SK-N-SH treated with all-trans-retinoic acid at 6 μM for 48 hours (cell line): ENCODE data around the gene ROCK2.

Experiments used
- ATAC-seq: fragments of 200-7000 bp; cut with Tn5 transposase; 3 replicates; pipeline ENCODE4 v1.9.1; 2020; ENCODE audit warnings: mild to moderate bottlenecking, moderate library complexity
- CSDC2 ChIP-seq: fragments of 250-450 bp; sonication (Bioruptor Pico); IDR thresholded peaks from 2 replicates; pipeline ENCODE4 v1.5.0; 2020; ENCODE audit warnings: mild to moderate bottlenecking, moderate library complexity
- ESRRG ChIP-seq: fragments of 250-450 bp; sonication (Bioruptor Pico); IDR thresholded peaks from 2 replicates; pipeline ENCODE4 v1.6.1; 2021; ENCODE audit warnings: mild to moderate bottlenecking
- GLIS3 ChIP-seq: fragments of 250-450 bp; sonication (Bioruptor Pico); IDR thresholded peaks from 2 replicates; pipeline ENCODE4 v1.5.0; 2020; ENCODE audit warnings: mild to moderate bottlenecking, moderate library complexity
- ISL1 ChIP-seq: fragments of 250-450 bp; sonication (Bioruptor Pico); IDR thresholded peaks from 2 replicates; pipeline ENCODE4 v2.1.2; 2022; ENCODE audit warnings: mild to moderate bottlenecking, moderate library complexity
- OSR1 ChIP-seq: fragments of 250-450 bp; sonication (Bioruptor Pico); IDR thresholded peaks from 2 replicates; pipeline ENCODE4 v1.8.0; 2022; ENCODE audit warnings: moderate library complexity, mild to moderate bottlenecking, inconsistent platforms
- PPARA ChIP-seq: fragments of 250-450 bp; sonication (Bioruptor Pico); IDR thresholded peaks from 2 replicates; pipeline ENCODE4 v1.5.0; 2020; ENCODE audit warnings: mild to moderate bottlenecking, borderline replicate concordance
- RARB ChIP-seq: fragments of 250-450 bp; sonication (Bioruptor Pico); IDR thresholded peaks from 2 replicates; pipeline ENCODE4 v1.8.0; 2021; ENCODE audit warnings: mild to moderate bottlenecking, moderate library complexity
- SNAI2 ChIP-seq: fragments of 250-450 bp; sonication (Bioruptor Pico); IDR thresholded peaks from 2 replicates; pipeline ENCODE4 v1.5.0; 2020; ENCODE audit warnings: mild to moderate bottlenecking, moderate library complexity
- TCF4 ChIP-seq: fragments of 250-450 bp; sonication (Bioruptor Pico); IDR thresholded peaks from 2 replicates; pipeline ENCODE4 v1.8.0; 2021; ENCODE audit warnings: mild to moderate bottlenecking, moderate library complexity, borderline replicate concordance
- TOX ChIP-seq: fragments of 250-450 bp; sonication (Bioruptor Pico); IDR thresholded peaks from 2 replicates; pipeline ENCODE4 v1.8.0; 2021; ENCODE audit warnings: mild to moderate bottlenecking, moderate library complexity, borderline replicate concordance
- ZC3H10 ChIP-seq: fragments of 250-450 bp; sonication (Bioruptor Pico); IDR thresholded peaks from 2 replicates; pipeline ENCODE4 v1.5.1; 2021; ENCODE audit warnings: mild to moderate bottlenecking, moderate library complexity
- ZNF565 ChIP-seq: fragments of 450-650 bp; formaldehyde crosslinking; conservative IDR thresholded peaks from 2 replicates; pipeline ENCODE4 v1.5.0; 2020; ENCODE audit warnings: low read depth, mild to moderate bottlenecking, moderate library complexity
- ZNF70 ChIP-seq: fragments of 450-650 bp; formaldehyde crosslinking; IDR thresholded peaks from 2 replicates; pipeline ENCODE4 v1.5.0; 2020; ENCODE audit warnings: mild to moderate bottlenecking, moderate library complexity
- ZNF8 ChIP-seq: fragments of 450-650 bp; formaldehyde crosslinking; IDR thresholded peaks from 2 replicates; pipeline ENCODE4 v1.5.0; 2020; ENCODE audit warnings: mild to moderate bottlenecking, moderate library complexity
- TF ChIP-seq, protein P1 (sequence below): fragments of 250-450 bp; sonication (Bioruptor Pico); IDR thresholded peaks from 2 replicates; pipeline ENCODE4 v1.5.0; 2020; ENCODE audit warnings: mild to moderate bottlenecking, moderate library complexity
- TF ChIP-seq, protein P2 (sequence below): fragments of 250-450 bp; sonication (Bioruptor Pico); IDR thresholded peaks from 2 replicates; pipeline ENCODE4 v1.8.0; 2021; ENCODE audit warnings: low read depth, mild to moderate bottlenecking, moderate library complexity, borderline replicate concordance
- TF ChIP-seq, protein P3 (sequence below): fragments of 250-450 bp; sonication (Bioruptor Pico); IDR thresholded peaks from 2 replicates; pipeline ENCODE4 v1.5.1; 2020; ENCODE audit warnings: low read depth, mild to moderate bottlenecking, moderate library complexity
- TF ChIP-seq, protein P4 (sequence below): fragments of 250-450 bp; sonication (Bioruptor Pico); IDR thresholded peaks from 2 replicates; pipeline ENCODE4 v1.5.1; 2021; ENCODE audit warnings: mild to moderate bottlenecking, moderate library complexity
- TF ChIP-seq, protein P5 (sequence below): fragments of 250-450 bp; sonication (Bioruptor Pico); IDR thresholded peaks from 2 replicates; pipeline ENCODE4 v1.8.0; 2020; ENCODE audit warnings: mild to moderate bottlenecking, moderate library complexity, borderline replicate concordance

ROCK2 gene

DNA sequence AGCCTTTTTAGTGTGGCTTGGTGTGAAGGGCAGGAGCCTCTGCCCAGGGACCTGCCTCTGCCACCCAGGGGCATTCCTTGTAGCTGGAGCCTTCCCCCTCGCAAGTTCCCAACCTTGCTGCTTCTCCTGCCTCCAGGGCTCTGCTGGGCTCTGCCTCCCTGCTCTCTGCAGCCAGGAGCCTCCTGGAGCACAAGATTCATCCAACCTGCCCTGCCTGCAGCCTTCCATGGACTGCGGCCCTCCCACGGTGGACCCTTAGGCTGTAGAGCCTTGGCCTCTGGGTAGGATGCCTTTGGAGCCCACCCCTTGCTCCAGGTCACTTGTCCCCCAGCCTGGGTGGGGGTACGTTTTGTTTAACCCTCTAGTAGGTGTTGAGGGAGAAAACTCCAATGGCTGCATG lies 186.7 kb downstream of the ROCK2 start:
- no peak for ATAC-seq
- TF ChIP-seq, protein P1, sequence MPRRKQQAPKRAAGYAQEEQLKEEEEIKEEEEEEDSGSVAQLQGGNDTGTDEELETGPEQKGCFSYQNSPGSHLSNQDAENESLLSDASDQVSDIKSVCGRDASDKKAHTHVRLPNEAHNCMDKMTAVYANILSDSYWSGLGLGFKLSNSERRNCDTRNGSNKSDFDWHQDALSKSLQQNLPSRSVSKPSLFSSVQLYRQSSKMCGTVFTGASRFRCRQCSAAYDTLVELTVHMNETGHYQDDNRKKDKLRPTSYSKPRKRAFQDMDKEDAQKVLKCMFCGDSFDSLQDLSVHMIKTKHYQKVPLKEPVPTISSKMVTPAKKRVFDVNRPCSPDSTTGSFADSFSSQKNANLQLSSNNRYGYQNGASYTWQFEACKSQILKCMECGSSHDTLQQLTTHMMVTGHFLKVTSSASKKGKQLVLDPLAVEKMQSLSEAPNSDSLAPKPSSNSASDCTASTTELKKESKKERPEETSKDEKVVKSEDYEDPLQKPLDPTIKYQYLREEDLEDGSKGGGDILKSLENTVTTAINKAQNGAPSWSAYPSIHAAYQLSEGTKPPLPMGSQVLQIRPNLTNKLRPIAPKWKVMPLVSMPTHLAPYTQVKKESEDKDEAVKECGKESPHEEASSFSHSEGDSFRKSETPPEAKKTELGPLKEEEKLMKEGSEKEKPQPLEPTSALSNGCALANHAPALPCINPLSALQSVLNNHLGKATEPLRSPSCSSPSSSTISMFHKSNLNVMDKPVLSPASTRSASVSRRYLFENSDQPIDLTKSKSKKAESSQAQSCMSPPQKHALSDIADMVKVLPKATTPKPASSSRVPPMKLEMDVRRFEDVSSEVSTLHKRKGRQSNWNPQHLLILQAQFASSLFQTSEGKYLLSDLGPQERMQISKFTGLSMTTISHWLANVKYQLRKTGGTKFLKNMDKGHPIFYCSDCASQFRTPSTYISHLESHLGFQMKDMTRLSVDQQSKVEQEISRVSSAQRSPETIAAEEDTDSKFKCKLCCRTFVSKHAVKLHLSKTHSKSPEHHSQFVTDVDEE: no peak
- TF ChIP-seq CSDC2 (CRISPR knock-in tag): no peak
- no peak for TF ChIP-seq OSR1 (CRISPR knock-in tag)
- no peak for TF ChIP-seq RARB (CRISPR knock-in tag)
- no peak for TF ChIP-seq ESRRG (CRISPR knock-in tag)
- no peak for TF ChIP-seq TOX (CRISPR knock-in tag)
- TF ChIP-seq ISL1 (CRISPR knock-in tag): no peak
- TF ChIP-seq, protein P2, sequence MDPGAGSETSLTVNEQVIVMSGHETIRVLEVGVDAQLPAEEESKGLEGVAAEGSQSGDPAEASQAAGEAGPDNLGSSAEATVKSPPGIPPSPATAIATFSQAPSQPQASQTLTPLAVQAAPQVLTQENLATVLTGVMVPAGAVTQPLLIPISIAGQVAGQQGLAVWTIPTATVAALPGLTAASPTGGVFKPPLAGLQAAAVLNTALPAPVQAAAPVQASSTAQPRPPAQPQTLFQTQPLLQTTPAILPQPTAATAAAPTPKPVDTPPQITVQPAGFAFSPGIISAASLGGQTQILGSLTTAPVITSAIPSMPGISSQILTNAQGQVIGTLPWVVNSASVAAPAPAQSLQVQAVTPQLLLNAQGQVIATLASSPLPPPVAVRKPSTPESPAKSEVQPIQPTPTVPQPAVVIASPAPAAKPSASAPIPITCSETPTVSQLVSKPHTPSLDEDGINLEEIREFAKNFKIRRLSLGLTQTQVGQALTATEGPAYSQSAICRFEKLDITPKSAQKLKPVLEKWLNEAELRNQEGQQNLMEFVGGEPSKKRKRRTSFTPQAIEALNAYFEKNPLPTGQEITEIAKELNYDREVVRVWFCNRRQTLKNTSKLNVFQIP (CRISPR knock-in tag): no peak
- no peak for TF ChIP-seq ZNF565 (CRISPR knock-in tag)
- TF ChIP-seq ZNF70: no peak
- TF ChIP-seq, protein P3, sequence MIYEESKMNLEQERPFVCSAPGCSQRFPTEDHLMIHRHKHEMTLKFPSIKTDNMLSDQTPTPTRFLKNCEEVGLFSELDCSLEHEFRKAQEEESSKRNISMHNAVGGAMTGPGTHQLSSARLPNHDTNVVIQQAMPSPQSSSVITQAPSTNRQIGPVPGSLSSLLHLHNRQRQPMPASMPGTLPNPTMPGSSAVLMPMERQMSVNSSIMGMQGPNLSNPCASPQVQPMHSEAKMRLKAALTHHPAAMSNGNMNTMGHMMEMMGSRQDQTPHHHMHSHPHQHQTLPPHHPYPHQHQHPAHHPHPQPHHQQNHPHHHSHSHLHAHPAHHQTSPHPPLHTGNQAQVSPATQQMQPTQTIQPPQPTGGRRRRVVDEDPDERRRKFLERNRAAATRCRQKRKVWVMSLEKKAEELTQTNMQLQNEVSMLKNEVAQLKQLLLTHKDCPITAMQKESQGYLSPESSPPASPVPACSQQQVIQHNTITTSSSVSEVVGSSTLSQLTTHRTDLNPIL (CRISPR knock-in tag): no peak
- no peak for TF ChIP-seq SNAI2 (CRISPR knock-in tag)
- TF ChIP-seq ZC3H10 (CRISPR knock-in tag): no peak
- TF ChIP-seq, protein P4, sequence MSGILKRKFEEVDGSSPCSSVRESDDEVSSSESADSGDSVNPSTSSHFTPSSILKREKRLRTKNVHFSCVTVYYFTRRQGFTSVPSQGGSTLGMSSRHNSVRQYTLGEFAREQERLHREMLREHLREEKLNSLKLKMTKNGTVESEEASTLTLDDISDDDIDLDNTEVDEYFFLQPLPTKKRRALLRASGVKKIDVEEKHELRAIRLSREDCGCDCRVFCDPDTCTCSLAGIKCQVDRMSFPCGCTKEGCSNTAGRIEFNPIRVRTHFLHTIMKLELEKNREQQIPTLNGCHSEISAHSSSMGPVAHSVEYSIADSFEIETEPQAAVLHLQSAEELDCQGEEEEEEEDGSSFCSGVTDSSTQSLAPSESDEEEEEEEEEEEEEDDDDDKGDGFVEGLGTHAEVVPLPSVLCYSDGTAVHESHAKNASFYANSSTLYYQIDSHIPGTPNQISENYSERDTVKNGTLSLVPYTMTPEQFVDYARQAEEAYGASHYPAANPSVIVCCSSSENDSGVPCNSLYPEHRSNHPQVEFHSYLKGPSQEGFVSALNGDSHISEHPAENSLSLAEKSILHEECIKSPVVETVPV (CRISPR knock-in tag): no peak
- TF ChIP-seq, protein P5, sequence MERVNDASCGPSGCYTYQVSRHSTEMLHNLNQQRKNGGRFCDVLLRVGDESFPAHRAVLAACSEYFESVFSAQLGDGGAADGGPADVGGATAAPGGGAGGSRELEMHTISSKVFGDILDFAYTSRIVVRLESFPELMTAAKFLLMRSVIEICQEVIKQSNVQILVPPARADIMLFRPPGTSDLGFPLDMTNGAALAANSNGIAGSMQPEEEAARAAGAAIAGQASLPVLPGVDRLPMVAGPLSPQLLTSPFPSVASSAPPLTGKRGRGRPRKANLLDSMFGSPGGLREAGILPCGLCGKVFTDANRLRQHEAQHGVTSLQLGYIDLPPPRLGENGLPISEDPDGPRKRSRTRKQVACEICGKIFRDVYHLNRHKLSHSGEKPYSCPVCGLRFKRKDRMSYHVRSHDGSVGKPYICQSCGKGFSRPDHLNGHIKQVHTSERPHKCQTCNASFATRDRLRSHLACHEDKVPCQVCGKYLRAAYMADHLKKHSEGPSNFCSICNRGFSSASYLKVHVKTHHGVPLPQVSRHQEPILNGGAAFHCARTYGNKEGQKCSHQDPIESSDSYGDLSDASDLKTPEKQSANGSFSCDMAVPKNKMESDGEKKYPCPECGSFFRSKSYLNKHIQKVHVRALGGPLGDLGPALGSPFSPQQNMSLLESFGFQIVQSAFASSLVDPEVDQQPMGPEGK: no peak

DNA sequence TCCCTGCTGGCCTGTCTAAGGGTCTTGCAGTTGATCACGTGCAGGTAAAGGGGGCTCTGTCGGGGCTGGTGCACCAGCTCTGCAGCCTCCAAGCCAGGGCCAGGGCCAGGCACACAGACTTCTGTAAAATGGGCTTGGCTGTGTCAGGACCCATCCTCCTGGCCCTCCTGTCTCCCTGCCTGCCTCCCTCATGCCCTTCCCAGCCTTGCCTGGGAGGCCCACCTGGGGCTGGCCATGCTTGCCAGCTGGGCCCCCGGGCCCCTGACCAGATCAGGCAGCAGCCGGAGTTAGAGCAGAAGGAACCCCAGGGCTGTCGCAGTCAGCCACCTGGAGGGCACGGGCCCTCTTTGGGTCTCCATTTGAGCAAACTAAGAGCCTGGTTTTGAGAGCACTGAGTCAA lies 187.1 kb downstream of the ROCK2 start:
- ATAC-seq: no peak
- TF ChIP-seq ZNF8 (CRISPR knock-in tag): no peak
- TF ChIP-seq TOX (CRISPR knock-in tag): no peak
- TF ChIP-seq RARB (CRISPR knock-in tag): no peak
- no peak for TF ChIP-seq ZNF70
- TF ChIP-seq, protein P2 (CRISPR knock-in tag): no peak
- TF ChIP-seq, protein P5: no peak
- TF ChIP-seq, protein P4 (CRISPR knock-in tag): no peak
- TF ChIP-seq PPARA (CRISPR knock-in tag): no peak
- TF ChIP-seq, protein P3 (CRISPR knock-in tag): no peak
- TF ChIP-seq GLIS3 (CRISPR knock-in tag): no peak
- no peak for TF ChIP-seq ISL1 (CRISPR knock-in tag)
- TF ChIP-seq, protein P1: no peak
- no peak for TF ChIP-seq TCF4 (CRISPR knock-in tag)
